GM21381 (cell line): Measurements from ENCODE around the gene TAF5L.
A peak's percentile ranks its signal among the peaks of the same experiment; 100 is the strongest.
"Not testable (repeated sequence)": the region's sequence is repeated elsewhere in the genome, so short reads cannot be mapped to it uniquely, and the experiment has no call there.

Experiments
- ATAC-seq: cut with Tn5 transposase; IDR thresholded peaks from one replicate; pipeline ENCODE4 v1.9.1; 2021; ENCODE audit warnings: mild to moderate bottlenecking, moderate library complexity; ENCODE audit not compliant: unreplicated experiment

TAF5L gene

DNA sequence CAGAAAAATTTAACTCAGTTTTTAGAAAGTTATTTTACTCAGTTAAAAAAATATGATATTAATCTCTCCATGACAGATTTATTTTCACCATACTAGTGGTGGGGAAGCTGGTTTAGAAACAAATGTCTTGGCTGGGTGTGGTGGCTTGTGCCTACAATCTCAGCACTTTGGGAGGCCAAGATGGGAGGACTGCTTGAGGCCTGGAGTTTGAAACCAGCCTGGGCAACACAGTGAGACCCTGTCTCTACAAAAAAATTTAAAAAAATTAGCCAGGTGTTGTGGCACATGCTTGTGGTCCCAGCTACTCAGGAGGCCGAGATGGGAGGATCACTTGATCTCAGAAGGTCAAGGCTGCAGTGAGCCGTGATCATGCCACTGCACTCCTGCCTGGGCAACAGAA is 17.3 kb downstream of the TAF5L start:
- no peak for ATAC-seq

DNA sequence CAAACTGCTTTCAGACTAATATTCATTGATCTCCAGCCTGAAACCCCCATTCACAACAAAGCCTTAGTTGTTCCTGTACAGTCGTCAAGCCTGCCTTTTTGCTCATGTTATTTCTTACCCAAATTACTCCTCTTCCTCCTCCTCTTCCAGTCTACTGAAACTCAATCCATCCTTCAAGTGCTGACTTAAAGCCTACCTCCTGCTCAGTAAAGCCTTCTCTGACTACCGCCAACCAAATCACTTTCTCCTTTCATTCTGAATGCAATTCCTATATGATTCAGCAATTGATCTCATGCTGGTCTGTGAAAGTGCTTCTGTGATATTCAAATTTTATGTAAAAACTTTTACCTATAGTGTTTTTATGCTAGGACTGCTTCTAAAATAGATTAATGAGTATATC is 18.6 kb downstream of the TAF5L start:
- ATAC-seq, result no peak

DNA sequence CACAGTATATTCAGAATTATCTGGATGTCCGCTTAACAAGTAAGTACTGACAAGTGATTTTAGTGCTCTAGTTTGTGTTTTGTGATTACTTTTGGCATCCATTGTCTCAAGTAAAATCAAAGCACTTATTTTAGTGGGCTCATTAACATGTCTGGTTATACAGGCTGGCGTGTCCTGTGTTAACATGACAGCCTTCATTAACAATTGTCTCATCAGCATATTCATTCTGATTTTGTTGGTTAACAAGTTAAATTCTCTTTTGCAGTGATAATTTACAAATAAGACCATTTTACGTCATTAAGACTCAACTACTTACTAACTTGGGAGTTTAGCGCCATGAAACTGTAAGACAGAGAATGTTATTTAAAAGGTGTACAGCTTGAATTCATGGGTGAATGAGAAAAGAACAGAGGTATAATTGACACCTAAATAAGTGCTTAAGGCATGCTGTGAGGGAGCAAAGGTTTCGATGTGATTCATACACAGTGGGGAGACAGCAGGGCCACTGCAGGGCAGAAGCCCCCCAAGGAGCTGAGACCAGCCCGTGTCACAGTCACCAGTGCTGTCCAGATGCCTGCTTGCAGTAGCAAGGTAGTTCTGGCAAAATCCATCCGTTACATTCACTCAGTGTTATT is 22.4 kb downstream of the TAF5L start:
- no peak for ATAC-seq

DNA sequence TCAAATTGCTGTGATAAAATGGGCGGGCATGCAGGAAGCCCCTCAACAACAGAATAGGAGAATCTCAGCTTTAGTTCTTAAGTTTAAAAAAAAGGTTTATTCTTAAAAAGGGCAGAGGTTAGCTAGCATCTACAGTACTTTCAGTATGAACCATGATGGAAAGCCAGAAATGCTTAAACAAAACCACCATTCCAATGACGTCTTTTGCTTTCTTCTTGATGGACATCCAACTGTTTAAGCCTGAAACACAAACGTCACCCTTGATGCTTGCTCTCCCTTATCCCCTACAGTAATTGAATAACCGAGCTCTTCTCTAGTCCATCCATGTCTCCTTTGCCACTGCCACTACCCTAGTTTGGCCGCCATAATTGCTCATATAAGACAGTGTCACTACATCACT is 25.7 kb downstream of the TAF5L start:
- no peak for ATAC-seq

DNA sequence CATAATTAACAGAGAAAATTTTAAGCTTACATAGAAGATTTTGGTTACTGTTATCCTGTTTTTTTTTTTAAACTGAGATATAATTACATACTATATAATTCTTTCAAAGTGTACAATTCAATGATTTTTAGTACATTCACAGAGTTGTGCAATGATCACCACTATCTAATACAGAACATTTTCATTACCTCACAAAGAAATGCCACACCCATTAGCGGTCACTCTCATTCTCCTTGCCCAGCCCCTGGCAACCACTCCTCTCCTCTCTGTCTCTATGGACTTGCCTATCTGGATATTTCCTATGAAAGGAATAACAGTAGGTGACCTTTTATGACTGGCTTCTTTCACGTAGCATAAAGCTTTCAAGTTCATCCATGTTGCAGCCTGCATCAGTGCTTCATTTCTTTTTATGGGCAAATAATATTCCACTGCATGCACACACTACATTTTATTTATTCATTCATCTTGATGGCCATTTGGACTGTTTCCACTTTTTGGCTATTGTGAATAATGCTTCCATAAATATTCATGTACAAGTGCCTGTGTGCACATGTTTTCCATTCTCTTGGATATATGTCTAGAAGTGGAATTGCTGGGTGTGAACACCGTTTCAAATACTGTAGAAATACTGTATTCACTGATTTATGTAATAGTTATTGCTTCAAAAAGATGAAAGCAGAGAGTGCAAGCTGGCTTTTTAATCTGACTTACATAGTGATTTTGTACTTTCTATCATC is 26.5 kb downstream of the TAF5L start:
- no peak for ATAC-seq

DNA sequence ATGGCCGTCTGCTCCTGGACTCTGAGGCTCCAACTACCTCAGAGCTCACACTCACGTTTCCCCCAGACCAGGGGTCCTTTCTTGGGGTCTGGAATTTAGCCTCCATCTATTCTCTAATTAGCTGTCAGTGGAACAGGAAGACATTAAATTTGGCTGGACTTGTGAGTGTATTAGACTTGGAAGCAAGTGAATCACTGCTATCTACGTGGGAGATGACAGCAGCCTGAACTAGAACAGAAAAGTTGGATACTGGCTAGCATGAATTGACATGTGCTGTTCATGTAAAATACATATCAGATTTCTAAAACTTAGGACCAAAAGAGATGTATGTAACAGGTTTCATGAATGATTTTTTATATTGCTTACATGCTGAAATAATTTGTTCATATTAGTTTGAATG is 28.0 kb downstream of the TAF5L start:
- no peak for ATAC-seq

DNA sequence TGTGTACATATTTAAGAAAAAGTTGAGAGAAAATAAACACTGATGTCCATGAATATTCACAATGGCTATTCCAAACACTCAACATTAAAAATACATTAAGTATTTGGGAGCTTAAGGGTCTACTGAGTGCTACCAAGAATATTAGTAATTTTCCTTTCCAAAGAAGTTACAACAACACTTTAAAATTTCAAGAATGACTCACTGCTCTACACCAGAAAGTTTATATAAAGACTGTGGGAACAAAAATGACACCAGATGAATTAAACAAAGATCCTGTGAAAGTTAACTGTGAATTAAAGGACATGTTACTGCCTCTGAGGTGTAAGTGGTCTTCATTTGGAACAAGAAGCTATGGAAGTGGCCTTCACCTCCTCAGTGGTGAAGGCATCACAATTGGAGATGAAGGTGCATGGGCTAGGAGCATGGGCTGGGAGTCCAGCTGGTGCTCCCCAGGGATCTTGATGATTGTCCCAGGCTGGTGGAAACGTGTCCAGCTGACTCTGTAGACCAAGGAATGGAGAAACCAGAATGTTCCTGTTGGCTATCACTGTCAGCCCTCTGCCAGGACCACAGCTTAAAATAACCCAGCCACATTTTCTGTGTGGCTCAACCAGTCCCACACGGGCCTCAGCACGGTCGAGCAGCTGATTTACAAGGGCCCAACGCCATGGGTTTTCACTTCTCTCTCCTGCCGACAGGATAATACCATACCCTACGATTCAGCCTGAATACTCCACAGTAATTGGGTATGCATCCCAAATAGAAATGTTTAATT is 28.8 kb downstream of the TAF5L start:
- ATAC-seq, result no peak

DNA sequence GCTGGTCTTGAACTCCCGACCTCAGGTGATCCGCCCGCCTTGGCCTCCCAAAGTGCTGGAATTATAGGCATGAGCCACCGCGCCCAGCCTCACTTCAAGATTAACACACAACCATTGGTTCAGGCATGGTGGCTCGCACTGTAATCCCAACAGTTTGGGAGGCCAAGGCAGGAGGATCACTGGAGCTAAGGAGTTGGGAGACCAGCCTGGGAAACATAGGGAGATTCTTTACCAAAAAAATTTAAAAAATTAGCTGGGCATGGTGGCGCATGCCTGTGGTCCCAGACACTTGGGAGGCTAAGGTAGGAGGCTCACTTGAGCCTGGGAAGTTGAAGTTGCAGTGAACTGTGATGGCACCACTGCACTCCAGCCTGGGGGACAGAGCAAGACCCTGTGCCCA is 30.0 kb downstream of the TAF5L start:
- not testable (repeated sequence) for ATAC-seq

DNA sequence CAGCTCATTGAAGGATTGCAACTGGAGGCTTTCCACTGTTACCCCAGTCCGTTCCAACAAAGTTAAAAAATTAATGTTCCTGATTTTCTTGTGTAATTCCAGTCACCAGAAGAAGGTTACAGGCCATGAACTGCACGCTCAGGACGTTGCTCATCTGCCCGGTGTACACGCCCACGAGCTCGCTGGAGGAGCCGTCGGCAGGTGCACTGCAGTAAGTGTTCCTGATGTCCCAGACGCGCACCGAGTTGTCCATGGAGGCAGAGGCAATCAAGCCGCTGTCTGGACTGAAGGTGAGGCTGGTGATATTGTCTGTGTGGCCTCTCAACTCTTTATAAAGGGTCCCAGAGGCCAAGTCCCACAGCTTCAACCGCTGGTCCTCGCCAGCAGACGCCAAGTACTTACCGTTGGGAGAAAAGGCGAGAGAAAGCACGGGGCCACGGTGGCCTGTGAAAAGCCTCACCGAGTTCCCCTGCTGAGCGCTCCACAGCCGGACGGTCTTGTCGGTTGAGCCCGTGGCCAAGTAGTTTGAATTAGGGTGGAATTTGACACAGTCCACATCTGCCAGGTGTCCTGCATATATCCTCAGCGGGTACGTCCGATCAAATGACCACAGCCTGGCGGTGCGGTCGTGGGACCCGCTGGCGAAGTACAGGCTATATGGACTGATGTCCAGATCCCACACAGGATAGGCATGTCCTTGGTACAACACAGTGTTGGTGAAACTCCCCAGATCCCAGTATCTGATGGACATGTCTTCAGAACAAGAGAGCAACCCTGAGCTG is 31.5 kb downstream of the TAF5L start:
- no peak for ATAC-seq

DNA sequence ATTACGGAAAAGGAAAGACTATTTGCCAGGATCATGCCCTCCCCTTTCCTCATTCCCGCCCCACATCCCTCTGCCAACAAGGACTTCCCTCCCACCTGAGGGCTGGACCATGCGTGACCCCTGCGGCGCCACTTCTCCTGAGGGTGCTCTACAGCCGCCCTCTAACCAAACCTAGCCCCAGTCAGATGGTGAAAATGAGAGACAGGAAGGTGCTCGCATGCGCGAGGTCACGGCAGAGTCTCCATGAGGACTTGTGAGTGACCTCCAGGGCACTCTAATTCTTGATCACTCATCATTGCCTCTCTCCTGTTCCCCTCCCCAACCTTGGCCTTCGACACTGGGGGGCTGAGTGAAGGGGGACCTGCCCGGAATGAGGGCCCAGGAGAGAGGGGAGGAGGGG is 32.1 kb downstream of the TAF5L start:
- ATAC-seq, result no peak

DNA sequence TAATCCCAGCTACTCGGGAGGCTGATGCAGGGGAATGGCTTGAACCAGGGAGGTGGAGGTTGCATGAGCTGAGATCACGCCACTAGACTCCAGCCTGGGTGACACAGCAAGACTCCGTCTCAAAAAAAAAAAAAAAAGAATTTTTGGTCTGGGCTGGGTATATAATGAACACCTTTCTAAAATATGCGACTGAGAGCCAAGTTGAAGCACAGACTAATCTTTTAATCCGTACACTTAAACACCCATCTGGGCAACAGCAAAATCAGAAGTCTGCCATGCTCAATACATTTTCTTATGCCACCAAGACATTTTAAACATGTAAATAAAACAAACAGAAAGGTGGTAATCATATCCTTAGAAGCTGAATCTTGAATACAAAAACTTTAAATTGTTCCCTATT is 35.8 kb downstream of the TAF5L start:
- ATAC-seq, result no peak

DNA sequence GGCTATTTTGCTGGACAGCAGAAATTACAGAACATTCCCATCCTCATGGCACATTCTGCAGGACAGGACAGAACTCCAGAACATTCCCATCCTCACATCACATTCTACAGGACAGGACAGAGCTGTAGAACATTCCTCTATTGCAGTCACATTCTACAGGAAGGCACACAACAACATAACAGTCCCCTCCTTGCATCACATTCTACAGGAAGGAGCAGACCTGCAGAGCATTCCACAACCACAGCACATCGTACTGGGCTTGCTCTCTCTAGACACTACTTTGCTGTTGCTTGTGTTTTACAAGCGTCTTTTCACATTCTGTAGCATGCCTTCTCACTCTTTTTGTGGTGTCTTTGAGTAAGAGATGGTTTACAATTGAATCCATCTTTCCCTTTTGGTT is 40.6 kb downstream of the TAF5L start:
- ATAC-seq, result no peak

DNA sequence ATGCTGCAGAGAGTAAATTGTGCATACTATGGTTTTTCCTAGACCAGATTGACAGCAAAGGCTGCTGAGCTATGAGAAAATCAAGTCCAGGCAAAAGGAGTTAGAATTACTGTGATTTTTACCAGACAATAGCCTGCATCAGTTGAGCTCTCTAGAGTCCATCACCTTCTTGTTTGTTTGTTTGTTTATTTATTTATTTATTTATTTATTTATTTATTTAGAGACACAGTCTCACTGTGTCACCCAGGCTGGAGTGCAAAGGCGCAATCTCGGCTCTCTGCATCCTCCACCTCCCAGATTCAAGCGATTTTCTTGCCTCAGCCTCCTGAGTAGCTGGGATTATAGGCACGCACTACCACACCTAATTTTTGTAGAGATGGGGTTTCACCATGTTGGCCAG is 43.2 kb downstream of the TAF5L start:
- ATAC-seq, result no peak

DNA sequence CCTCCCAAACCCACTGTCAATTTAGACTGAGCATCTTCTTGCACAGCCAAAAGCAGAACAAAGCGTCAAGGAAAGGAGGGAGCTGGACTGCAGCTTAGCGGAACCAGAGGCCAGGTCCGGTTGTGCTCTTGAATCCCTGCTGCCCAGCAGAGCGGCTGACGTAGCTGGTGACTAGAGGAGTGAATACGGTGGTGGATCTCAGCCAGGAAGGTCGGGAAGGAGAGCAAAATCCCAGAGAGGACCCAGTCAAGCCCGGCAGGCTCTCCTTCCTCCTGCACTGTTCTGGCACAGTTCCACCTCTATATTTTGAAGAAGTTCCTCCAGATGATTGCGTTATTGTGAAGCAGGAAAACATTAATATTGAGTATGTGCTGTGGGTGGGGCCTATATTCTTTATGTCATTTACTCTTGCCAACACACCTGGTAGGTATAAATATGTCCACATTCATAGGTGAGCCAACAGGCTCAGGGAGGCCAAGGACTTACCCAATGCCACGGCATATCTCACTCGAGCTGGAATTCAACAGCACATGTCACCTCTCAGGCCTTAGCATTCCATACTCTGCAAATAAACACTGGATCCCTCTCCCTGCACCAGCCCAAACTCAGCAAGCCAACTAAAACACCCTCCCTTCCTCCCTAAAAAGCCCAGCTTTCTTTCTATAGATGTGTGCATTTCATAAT is 43.8 kb downstream of the TAF5L start:
- ATAC-seq, result no peak

DNA sequence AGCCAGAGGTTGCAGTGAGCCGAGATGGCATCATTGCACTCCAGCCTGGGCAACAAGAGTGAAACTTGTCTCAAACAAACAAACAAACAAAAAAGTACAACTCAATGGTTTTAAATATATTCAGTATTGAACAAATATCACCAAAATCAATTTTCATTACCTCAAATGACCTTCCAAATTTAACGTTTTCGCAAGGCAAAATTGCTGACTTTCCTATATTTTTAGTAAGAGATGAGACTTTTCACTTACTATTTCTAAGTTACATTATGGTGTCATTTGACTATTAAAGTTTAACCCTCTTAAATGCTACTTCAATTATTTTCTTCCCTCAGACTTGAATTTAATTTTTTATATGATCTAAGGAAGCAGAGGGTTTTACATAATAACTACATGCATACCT is 44.4 kb downstream of the TAF5L start:
- ATAC-seq, result no peak

DNA sequence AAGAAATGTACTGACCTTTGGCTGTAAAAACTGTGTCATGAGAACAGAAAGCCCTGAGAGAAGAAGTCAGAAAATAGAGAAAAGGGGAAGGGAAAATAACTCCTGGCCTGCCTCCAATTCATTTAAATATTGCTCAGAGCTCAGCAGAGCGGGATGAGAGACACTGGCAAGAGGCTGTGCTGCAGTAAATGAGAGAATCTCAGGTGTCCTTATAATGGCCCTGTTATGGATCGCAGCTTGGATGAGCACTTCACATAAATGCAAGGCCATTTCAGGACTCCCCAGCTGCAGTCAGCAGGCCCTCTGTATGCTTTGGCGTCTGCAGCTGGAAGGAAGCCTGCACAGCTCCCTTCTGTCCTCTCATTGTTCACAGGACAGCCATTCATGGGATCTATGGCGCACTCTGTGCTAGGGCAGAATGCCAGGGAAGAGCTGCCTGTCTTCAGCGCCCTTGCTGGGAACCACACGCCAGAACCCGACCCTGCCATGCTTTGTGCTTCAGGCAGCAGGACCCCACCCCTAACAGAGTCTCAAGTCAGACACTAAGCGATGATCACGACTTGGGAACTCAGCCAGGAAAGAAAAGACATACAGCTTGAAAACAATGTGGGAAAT is 46.8 kb downstream of the TAF5L start:
- peak; percentile 92 for ATAC-seq

DNA sequence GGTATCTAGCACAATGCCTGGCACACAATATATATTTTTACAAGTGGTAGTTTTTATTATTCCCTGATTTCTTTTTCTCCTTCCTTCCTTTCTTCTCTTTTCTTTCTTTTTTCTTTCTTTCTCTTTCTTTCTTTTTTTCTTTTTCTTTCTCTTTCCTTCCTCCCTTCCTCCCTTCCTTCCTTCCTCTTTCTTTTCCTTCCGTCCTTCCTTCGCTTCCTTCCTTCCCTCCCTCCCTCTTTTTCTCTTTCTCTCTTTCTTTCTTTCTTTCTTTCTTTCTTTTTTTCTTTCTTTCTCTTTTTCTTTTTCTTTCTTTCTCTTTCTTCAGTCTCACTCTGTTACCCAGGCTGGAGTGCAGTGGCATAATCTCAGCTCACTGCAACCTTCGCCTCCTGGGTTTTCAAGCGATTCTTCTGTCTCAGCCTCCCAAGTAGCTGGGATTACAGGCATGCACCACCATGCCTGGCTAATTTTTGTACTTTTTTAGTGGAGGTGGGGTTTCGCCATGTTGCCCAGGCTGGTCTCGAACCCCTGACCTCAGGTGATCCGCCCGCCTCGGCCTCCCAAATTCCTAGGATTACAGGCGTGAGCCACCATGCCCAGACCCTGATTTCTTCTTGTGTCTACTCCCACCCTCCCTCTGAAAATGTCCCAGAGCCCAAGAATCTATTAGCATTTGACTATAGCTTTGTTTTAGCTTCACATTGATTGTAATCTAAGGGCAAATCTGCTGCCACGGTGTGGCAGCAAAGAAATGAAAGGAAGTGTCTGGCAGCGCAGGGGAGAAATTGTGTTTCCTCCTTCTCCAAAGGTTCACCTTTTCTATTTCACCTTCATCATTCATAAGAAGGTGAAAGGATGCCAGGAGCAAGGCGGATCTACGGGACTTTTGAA is 47.5 kb downstream of the TAF5L start:
- ATAC-seq, result no peak

DNA sequence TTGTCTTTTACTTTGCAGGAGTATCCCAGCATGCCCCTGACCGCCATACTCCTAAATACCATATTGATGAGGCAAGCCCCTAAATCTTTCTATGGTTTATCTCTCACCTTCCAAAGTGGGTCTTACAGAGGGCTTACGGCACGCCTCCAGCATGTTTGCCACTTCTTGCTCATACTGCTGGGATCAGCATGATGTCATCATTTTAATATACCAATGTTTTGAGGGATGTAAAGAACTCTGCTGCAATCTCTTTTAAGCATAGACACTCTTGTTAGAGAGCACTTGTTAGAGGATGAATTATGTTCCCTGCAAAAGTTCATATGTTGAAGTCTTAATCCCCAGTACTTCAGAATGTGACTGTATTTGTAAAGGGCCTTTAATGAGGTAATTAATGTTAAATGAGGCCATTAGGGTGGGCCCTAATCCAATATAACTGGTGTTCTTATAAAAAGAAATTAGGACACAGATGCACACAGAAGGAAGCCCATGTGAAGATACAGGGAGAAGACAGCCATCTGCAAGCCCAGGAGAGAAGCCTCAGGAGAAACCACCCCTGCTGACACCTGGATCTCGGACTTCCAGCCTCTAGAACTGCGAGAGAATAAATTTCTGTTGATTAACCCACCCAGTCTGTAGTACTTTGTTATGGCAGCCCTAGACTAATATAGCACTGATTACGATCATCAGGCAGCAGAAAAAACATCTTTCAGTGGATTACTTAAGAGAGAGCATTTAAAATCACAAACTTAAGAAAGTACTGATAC is 51.1 kb downstream of the TAF5L start:
- ATAC-seq, result no peak

DNA sequence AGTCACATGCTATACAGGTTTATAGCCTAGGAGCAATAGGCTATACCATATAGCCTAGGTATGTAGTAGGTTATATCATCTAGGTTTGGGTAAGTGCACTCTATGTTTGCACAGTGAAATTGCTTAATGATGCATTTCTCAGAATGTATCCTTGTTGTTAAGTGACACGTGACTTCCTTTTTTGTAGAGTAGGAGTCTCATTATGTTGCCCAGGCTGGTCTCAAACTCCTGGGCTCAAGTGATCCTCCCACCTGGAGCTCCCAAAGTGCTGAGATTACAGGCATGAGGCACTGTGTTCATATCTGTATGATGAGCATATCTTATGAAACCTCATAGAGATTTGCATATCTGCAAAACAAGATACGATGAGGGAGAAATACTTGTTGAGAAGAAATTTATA is 53.6 kb downstream of the TAF5L start:
- no peak for ATAC-seq
